H1 (cell line): ENCODE results near the gene PAXIP1. TPM values are rescaled to one million over a fixed set of nuclear protein-coding genes. Genes with fewer than 3 reads are reported as not detected.

Experiments
- RAD21 ChIP-seq, 2 experiments: IDR thresholded peaks in 1 of 2; conservative IDR thresholded peaks in 1 of 2; 2 replicates each; pipeline ENCODE4 v1.6.1; 2011; ENCODE audit warnings: low read depth in 2 of 2, low read length in 2 of 2, improper control_type of control experiment in 1 of 2, inconsistent platforms in 1 of 2, mild to moderate bottlenecking in 1 of 2, moderate library complexity in 1 of 2
- polyA plus RNA-seq, 7 experiments: library from polyadenylated mRNA; depleted of rRNA in 3 of 7; stranded (reverse) in 5 of 7; unstranded in 2 of 7; fragments of >200 nt in 5 of 7; fragments of 200-250 nt in 2 of 7; gene quantifications; 1 replicate in 5 of 7; 2 replicates in 1 of 7; 4 replicates in 1 of 7; pipeline versions ENCODE4 v1.2.1 to v1.2.3, GENCODE V29; 2011 to 2013; ENCODE audit warnings: missing spikeins in 2 of 7, mixed read lengths in 2 of 7
- total RNA-seq: library from RNA; stranded (reverse); fragmentation: NEBNext Ultra II Directional; extraction: Animal tissue kit (Norgen Biotek cat#: 25700); gene quantifications from 2 replicates; pipeline ENCODE4 v1.2.1, GENCODE V29; 2021
- TF ChIP-seq, protein P1 (sequence below): fragments of 300-600 bp; sonication (generic); IDR thresholded peaks from 2 replicates; pipeline ENCODE4 v1.7.1; 2012; ENCODE audit warnings: low read length, moderate library complexity, mild to moderate bottlenecking, inconsistent platforms; ENCODE audit not compliant: insufficient replicate concordance
- TF ChIP-seq, protein P2 (sequence below), 3 experiments: IDR thresholded peaks; 1 replicate in 2 of 3; 2 replicates in 1 of 3; pipeline versions ENCODE4 v1.5.1 to v1.6.1; 2011; ENCODE audit warnings: low read length in 3 of 3, mild to moderate bottlenecking in 3 of 3, inconsistent platforms in 2 of 3, low read depth in 1 of 3, moderate library complexity in 1 of 3; ENCODE audit not compliant: insufficient read depth in 1 of 3; ENCODE audit errors: control extremely low read depth in 1 of 3

The PAXIP1 gene
- total and polyA plus RNA-seq, 2 of the 8 experiments (the other 6 are each of a cell fraction or from before 2014, with no cell fraction given): 32.4 to 32.8 TPM

DNA sequence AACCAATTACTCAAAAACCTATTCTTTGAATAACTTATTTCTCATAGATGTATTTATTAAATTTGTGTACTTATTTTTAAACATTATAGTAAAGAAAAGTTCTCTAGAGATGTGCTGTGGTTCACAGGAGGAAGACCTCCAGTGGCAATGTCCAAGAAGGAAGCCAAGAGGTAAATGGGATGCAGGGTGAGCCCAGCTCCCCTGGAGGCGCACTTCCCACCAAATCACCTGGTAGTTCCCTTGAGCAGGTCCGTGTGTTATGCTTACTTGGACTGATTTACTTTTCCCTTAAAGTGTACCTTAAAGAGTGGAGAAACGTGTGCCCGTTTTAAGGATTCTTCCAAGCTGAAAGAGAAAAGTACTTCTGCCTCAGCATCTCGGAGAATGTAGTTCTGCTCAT is 55.3 kb downstream of the PAXIP1 start (continued):
- TF ChIP-seq, protein P1, sequence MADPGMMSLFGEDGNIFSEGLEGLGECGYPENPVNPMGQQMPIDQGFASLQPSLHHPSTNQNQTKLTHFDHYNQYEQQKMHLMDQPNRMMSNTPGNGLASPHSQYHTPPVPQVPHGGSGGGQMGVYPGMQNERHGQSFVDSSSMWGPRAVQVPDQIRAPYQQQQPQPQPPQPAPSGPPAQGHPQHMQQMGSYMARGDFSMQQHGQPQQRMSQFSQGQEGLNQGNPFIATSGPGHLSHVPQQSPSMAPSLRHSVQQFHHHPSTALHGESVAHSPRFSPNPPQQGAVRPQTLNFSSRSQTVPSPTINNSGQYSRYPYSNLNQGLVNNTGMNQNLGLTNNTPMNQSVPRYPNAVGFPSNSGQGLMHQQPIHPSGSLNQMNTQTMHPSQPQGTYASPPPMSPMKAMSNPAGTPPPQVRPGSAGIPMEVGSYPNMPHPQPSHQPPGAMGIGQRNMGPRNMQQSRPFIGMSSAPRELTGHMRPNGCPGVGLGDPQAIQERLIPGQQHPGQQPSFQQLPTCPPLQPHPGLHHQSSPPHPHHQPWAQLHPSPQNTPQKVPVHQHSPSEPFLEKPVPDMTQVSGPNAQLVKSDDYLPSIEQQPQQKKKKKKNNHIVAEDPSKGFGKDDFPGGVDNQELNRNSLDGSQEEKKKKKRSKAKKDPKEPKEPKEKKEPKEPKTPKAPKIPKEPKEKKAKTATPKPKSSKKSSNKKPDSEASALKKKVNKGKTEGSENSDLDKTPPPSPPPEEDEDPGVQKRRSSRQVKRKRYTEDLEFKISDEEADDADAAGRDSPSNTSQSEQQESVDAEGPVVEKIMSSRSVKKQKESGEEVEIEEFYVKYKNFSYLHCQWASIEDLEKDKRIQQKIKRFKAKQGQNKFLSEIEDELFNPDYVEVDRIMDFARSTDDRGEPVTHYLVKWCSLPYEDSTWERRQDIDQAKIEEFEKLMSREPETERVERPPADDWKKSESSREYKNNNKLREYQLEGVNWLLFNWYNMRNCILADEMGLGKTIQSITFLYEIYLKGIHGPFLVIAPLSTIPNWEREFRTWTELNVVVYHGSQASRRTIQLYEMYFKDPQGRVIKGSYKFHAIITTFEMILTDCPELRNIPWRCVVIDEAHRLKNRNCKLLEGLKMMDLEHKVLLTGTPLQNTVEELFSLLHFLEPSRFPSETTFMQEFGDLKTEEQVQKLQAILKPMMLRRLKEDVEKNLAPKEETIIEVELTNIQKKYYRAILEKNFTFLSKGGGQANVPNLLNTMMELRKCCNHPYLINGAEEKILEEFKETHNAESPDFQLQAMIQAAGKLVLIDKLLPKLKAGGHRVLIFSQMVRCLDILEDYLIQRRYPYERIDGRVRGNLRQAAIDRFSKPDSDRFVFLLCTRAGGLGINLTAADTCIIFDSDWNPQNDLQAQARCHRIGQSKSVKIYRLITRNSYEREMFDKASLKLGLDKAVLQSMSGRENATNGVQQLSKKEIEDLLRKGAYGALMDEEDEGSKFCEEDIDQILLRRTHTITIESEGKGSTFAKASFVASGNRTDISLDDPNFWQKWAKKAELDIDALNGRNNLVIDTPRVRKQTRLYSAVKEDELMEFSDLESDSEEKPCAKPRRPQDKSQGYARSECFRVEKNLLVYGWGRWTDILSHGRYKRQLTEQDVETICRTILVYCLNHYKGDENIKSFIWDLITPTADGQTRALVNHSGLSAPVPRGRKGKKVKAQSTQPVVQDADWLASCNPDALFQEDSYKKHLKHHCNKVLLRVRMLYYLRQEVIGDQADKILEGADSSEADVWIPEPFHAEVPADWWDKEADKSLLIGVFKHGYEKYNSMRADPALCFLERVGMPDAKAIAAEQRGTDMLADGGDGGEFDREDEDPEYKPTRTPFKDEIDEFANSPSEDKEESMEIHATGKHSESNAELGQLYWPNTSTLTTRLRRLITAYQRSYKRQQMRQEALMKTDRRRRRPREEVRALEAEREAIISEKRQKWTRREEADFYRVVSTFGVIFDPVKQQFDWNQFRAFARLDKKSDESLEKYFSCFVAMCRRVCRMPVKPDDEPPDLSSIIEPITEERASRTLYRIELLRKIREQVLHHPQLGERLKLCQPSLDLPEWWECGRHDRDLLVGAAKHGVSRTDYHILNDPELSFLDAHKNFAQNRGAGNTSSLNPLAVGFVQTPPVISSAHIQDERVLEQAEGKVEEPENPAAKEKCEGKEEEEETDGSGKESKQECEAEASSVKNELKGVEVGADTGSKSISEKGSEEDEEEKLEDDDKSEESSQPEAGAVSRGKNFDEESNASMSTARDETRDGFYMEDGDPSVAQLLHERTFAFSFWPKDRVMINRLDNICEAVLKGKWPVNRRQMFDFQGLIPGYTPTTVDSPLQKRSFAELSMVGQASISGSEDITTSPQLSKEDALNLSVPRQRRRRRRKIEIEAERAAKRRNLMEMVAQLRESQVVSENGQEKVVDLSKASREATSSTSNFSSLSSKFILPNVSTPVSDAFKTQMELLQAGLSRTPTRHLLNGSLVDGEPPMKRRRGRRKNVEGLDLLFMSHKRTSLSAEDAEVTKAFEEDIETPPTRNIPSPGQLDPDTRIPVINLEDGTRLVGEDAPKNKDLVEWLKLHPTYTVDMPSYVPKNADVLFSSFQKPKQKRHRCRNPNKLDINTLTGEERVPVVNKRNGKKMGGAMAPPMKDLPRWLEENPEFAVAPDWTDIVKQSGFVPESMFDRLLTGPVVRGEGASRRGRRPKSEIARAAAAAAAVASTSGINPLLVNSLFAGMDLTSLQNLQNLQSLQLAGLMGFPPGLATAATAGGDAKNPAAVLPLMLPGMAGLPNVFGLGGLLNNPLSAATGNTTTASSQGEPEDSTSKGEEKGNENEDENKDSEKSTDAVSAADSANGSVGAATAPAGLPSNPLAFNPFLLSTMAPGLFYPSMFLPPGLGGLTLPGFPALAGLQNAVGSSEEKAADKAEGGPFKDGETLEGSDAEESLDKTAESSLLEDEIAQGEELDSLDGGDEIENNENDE: no peak
- TF ChIP-seq, protein P2, sequence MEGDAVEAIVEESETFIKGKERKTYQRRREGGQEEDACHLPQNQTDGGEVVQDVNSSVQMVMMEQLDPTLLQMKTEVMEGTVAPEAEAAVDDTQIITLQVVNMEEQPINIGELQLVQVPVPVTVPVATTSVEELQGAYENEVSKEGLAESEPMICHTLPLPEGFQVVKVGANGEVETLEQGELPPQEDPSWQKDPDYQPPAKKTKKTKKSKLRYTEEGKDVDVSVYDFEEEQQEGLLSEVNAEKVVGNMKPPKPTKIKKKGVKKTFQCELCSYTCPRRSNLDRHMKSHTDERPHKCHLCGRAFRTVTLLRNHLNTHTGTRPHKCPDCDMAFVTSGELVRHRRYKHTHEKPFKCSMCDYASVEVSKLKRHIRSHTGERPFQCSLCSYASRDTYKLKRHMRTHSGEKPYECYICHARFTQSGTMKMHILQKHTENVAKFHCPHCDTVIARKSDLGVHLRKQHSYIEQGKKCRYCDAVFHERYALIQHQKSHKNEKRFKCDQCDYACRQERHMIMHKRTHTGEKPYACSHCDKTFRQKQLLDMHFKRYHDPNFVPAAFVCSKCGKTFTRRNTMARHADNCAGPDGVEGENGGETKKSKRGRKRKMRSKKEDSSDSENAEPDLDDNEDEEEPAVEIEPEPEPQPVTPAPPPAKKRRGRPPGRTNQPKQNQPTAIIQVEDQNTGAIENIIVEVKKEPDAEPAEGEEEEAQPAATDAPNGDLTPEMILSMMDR (IDR thresholded peaks at IDR 0.05; ENCODE audit: control extremely low read depth in 1 of 3, insufficient read depth in 1 of 3, low read depth in 1 of 3, low read length in 3 of 3): peak; percentile 18 to 64 (median 45); a peak in 3 of 4 replicates
- peak in 1 of 2 experiments; percentile 9; a peak in 1 of 4 replicates for TF ChIP-seq RAD21 (IDR thresholded peaks at IDR 0.05 in 1 of 2, conservative IDR thresholded peaks at IDR 0.05 in 1 of 2; ENCODE audit: low read depth in 2 of 2, low read length in 2 of 2)
